Type B pancreatic cell (in vitro differentiated cells): ENCODE data around the gene AGPS. TPM values are rescaled to one million over a fixed set of nuclear protein-coding genes. Genes with fewer than 3 reads are reported as not detected.
A peak's percentile ranks its signal among the peaks of the same experiment; 100 is the strongest.

ENCODE experiments used
- DNase-seq: peaks from one replicate; pipeline ENCODE4 v3.0.0; 2021; ENCODE audit warnings: mixed read lengths; ENCODE audit not compliant: unreplicated experiment; ENCODE audit errors: extremely low spot score
- H3K27ac Mint-ChIP-seq: 2 replicates; pipeline ENCODE4 v1.8.0; 2021; ENCODE audit warnings: mild to moderate bottlenecking, mixed read lengths
- H3K27me3 Mint-ChIP-seq: 2 replicates; pipeline ENCODE4 v1.8.0; 2021; ENCODE audit warnings: mixed read lengths
- H3K36me3 Mint-ChIP-seq: 2 replicates; pipeline ENCODE4 v1.8.0; 2021; ENCODE audit warnings: mixed read lengths
- H3K4me1 Mint-ChIP-seq: one replicate; pipeline ENCODE4 v1.8.0; 2021; ENCODE audit warnings: mixed read lengths; ENCODE audit not compliant: unreplicated experiment
- H3K4me3 Mint-ChIP-seq: 2 replicates; pipeline ENCODE4 v1.8.0; 2021; ENCODE audit warnings: mild to moderate bottlenecking, mixed read lengths
- H3K9me3 Mint-ChIP-seq: 2 replicates; pipeline ENCODE4 v1.8.0; 2021; ENCODE audit warnings: mixed read lengths
- CTCF ChIP-seq: fragments of 200-600 bp; sonication (generic); conservative IDR thresholded peaks from 2 replicates; pipeline ENCODE4 v1.5.0; 2021; ENCODE audit warnings: antibody characterized with exemption, mild to moderate bottlenecking
- total RNA-seq: library from RNA; stranded (reverse); gene quantifications from 2 replicates; pipeline ENCODE4 v1.2.1, GENCODE V29; 2021; ENCODE audit warnings: low replicate concordance

The AGPS gene
- total RNA-seq, 1 donor from 2014 or later, result 52.1 TPM

- Mint-ChIP-seq H3K4me3 (peak overlapping the region; percentile 93), H3K4me1 (peaks cover 43% of the 10 kb centered on the region), H3K9me3 (no peaks in the 10 kb centered on the region), H3K27ac (peak overlapping the region; percentile 71), H3K36me3 (peaks cover 13% of the 10 kb centered on the region), H3K27me3 (no peaks in the 10 kb centered on the region)
- no peak for TF ChIP-seq CTCF
- DNase-seq, result no peak
Measured at GRCh38 chr2:177393203-177393755, 706 bp downstream of the AGPS start.

- H3K27ac Mint-ChIP-seq, result no peak overlapping the region
- peaks cover 49% of the 10 kb centered on the region for H3K4me1 Mint-ChIP-seq
- H3K9me3 Mint-ChIP-seq, result no peaks in the 10 kb centered on the region
- peaks cover 13% of the 10 kb centered on the region for H3K36me3 Mint-ChIP-seq
- no peaks in the 10 kb centered on the region for H3K27me3 Mint-ChIP-seq
- no peak for TF ChIP-seq CTCF
- no peak for DNase-seq
- peak overlapping the region; percentile 93 for H3K4me3 Mint-ChIP-seq
Measured at GRCh38 chr2:177393824-177394593, 1.4 kb downstream of the AGPS start.

- no peak overlapping the region for H3K27ac Mint-ChIP-seq
- H3K9me3 Mint-ChIP-seq, result no peaks in the 10 kb centered on the region
- no peak for DNase-seq
- H3K4me3 Mint-ChIP-seq, result peak overlapping the region; percentile 23
- no peak for TF ChIP-seq CTCF
- H3K36me3 Mint-ChIP-seq, result peaks cover 13% of the 10 kb centered on the region
- H3K4me1 Mint-ChIP-seq, result peaks cover 49% of the 10 kb centered on the region
- H3K27me3 Mint-ChIP-seq, result no peaks in the 10 kb centered on the region
Measured at GRCh38 chr2:177394594-177394973, 2.0 kb downstream of the AGPS start.

- no peak for DNase-seq
- no peak for TF ChIP-seq CTCF
- Mint-ChIP-seq H3K36me3 (peaks cover 13% of the 10 kb centered on the region), H3K9me3 (no peaks in the 10 kb centered on the region), H3K4me3 (peak overlapping the region; percentile 4), H3K27ac (no peak overlapping the region), H3K4me1 (peaks cover 52% of the 10 kb centered on the region), H3K27me3 (no peaks in the 10 kb centered on the region)
Measured at GRCh38 chr2:177395351-177396065, 2.9 kb downstream of the AGPS start.

- DNase-seq, result no peak
- TF ChIP-seq CTCF, result no peak
Measured at GRCh38 chr2:177396703-177397460, 4.3 kb downstream of the AGPS start.

More at GRCh38 chr2:177396703-177397460, 4.3 kb downstream of the AGPS start:
- no peaks in the 10 kb centered on the region for H3K9me3 Mint-ChIP-seq
- H3K4me3 Mint-ChIP-seq, result no peak overlapping the region
- H3K4me1 Mint-ChIP-seq, result peaks cover 52% of the 10 kb centered on the region
- no peak overlapping the region for H3K27ac Mint-ChIP-seq
- no peaks in the 10 kb centered on the region for H3K27me3 Mint-ChIP-seq
- H3K36me3 Mint-ChIP-seq, result peaks cover 13% of the 10 kb centered on the region
